GM23248 (cell line): Measurements from ENCODE around the gene MYT1.

Source experiments
- EZH2 ChIP-seq: fragments of 200-600 bp; sonication (generic); IDR thresholded peaks from 2 replicates; pipeline ENCODE4 v1.6.1; 2018; ENCODE audit warnings: antibody characterized with exemption, mild to moderate bottlenecking; ENCODE audit not compliant: insufficient read depth, poor library complexity, severe bottlenecking
- EZH2phosphoT487 ChIP-seq: fragments of 200-600 bp; sonication (generic); IDR thresholded peaks from 2 replicates; pipeline ENCODE4 v1.6.1; 2018; ENCODE audit warnings: antibody characterized with exemption, moderate library complexity, mild to moderate bottlenecking, low read depth; ENCODE audit not compliant: insufficient read depth

DNA sequence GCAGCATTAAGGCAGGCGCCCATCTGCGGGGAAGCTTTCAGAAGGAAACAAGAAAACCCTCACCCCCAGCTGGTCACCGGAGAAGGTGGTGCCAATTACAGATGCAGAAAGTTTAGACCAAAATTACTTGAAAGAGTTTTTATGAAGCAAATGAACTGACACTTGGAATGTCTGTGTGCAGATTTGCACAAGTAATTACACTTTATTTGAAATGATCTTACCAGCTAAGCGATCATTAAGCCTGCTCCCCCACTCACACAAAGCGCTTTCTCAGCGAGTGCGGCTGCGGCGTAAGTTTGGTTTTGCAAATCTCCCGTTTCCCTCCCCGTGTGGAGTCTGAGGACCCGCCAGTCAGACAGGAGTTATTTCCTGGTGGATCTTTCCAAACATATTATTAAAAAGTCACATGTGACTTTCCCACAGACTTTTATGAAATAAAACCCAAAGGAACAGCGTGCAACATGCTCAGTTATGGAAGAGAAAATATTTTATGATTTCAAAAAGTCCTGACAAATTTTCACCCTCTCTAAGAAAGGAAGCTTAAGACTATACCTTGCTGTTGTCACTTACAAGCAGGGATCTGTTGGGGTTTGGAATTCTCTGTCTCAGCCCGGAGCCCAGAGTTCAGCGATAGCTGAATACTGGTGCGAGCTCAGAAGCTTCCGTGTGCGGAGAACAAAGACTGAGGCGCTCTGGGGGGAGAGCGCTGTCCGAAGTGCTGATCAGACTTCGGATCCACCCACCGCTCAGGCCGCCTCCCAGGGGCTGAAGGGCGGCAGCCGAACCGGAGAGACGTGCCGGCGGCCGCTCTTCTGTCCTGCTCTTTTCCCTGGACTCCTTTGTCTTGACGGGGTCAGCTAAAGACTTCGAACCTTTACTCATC is 2.7 kb upstream of the MYT1 start:
- no peak for TF ChIP-seq EZH2
- no peak for TF ChIP-seq EZH2phosphoT487
